Esophagus squamous epithelium (tissue), 4 donors: Measurements from ENCODE around the gene CXCR6.

Source experiments
- CTCF ChIP-seq, 6 experiments: fragments of 450-650 bp in 4 of 6; fragments of 200-600 bp in 2 of 6; sonication (generic) in 2 of 6; IDR thresholded peaks; one replicate each; pipeline ENCODE4 v1.5.1; 2016 to 2019; ENCODE audit warnings: antibody characterized with exemption in 6 of 6, mild to moderate bottlenecking in 4 of 6, moderate library complexity in 4 of 6
- POLR2A ChIP-seq, 4 donors: fragments of 450-650 bp; IDR thresholded peaks; one replicate each; pipeline ENCODE4 v1.6.1; 2017; ENCODE audit warnings: antibody characterized with exemption in 4 of 4, mild to moderate bottlenecking in 4 of 4, moderate library complexity in 3 of 4

GRCh38 chr3:45943207-45943846 is at the start of gene CXCR6:
- TF ChIP-seq CTCF (IDR thresholded peaks at IDR 0.05) (no peak), POLR2A (IDR thresholded peaks at IDR 0.05) (peak in 1 of 4 donors; percentile 46)
